Neural crest cell (in vitro differentiated cells): ENCODE results near the gene CFAP20DC. TPM values are rescaled to one million over a fixed set of nuclear protein-coding genes. Genes with fewer than 3 reads are reported as not detected.

ENCODE experiments used
- DNase-seq: peaks from one replicate; pipeline ENCODE4 v3.0.0; 2021; ENCODE audit warnings: low read depth, mixed read lengths, low spot score
- H3K27ac Mint-ChIP-seq: one replicate; pipeline ENCODE4 v1.8.0; 2021; ENCODE audit warnings: mild to moderate bottlenecking, mixed read lengths; ENCODE audit not compliant: unreplicated experiment
- H3K27me3 Mint-ChIP-seq: 2 replicates; pipeline ENCODE4 v1.8.0; 2021; ENCODE audit warnings: low read depth, mild to moderate bottlenecking, mixed read lengths
- H3K36me3 Mint-ChIP-seq: 2 replicates; pipeline ENCODE4 v1.8.0; 2021; ENCODE audit warnings: low read depth, mild to moderate bottlenecking, mixed read lengths
- H3K4me1 Mint-ChIP-seq: 2 replicates; pipeline ENCODE4 v1.8.0; 2021; ENCODE audit warnings: mixed read lengths
- H3K4me3 Mint-ChIP-seq: one replicate; pipeline ENCODE4 v1.8.0; 2021; ENCODE audit warnings: mild to moderate bottlenecking, mixed read lengths
- H3K9me3 Mint-ChIP-seq: 2 replicates; pipeline ENCODE4 v1.8.0; 2021; ENCODE audit warnings: mixed read lengths
- CTCF ChIP-seq: fragments of 200-600 bp; sonication (generic); conservative IDR thresholded peaks from 2 replicates; pipeline ENCODE4 v1.5.0; 2021; ENCODE audit warnings: antibody characterized with exemption, mild to moderate bottlenecking
- total RNA-seq: library from RNA; stranded (reverse); gene quantifications from 2 replicates; pipeline ENCODE4 v1.2.1, GENCODE V29; 2021

CFAP20DC gene
- total RNA-seq, 1 donor from 2014 or later, result 10.4 TPM

- TF ChIP-seq CTCF, result no peak
- Mint-ChIP-seq H3K9me3 (peaks cover 6% of the 10 kb centered on the region), H3K4me3 (no peak overlapping the region), H3K27me3 (no peaks in the 10 kb centered on the region), H3K27ac (no peak overlapping the region), H3K36me3 (peaks cover 15% of the 10 kb centered on the region), H3K4me1 (no peaks in the 10 kb centered on the region)
- no peak for DNase-seq
These were observed 318.2 kb downstream of the CFAP20DC start for GRCh38 chr3:58731673-58732072.

- Mint-ChIP-seq H3K9me3 (peaks cover 3% of the 10 kb centered on the region), H3K4me3 (no peak overlapping the region), H3K27me3 (no peaks in the 10 kb centered on the region), H3K4me1 (no peaks in the 10 kb centered on the region), H3K36me3 (peaks cover 17% of the 10 kb centered on the region), H3K27ac (no peak overlapping the region)
- no peak for DNase-seq
- TF ChIP-seq CTCF, result no peak
These were observed 321.1 kb downstream of the CFAP20DC start for GRCh38 chr3:58728723-58729122.

GRCh38 chr3:58725326-58725853, 324.4 kb downstream of the CFAP20DC start:
- peaks cover 3% of the 10 kb centered on the region for H3K9me3 Mint-ChIP-seq
- peaks cover 20% of the 10 kb centered on the region for H3K36me3 Mint-ChIP-seq
- no peak for TF ChIP-seq CTCF
- no peak overlapping the region for H3K4me3 Mint-ChIP-seq
- no peaks in the 10 kb centered on the region for H3K27me3 Mint-ChIP-seq
- H3K4me1 Mint-ChIP-seq, result no peaks in the 10 kb centered on the region
- H3K27ac Mint-ChIP-seq, result no peak overlapping the region
- no peak for DNase-seq

- Mint-ChIP-seq H3K36me3 (peaks cover 25% of the 10 kb centered on the region), H3K9me3 (peaks cover 5% of the 10 kb centered on the region), H3K27me3 (no peaks in the 10 kb centered on the region), H3K27ac (no peak overlapping the region), H3K4me3 (no peak overlapping the region), H3K4me1 (no peaks in the 10 kb centered on the region)
- no peak for TF ChIP-seq CTCF
- no peak for DNase-seq
These were observed 325.5 kb downstream of the CFAP20DC start for GRCh38 chr3:58724336-58724735.

GRCh38 chr3:58723173-58723572, 326.7 kb downstream of the CFAP20DC start:
- H3K27ac Mint-ChIP-seq, result no peak overlapping the region
- no peak for TF ChIP-seq CTCF
- no peak for DNase-seq
- H3K4me1 Mint-ChIP-seq, result no peaks in the 10 kb centered on the region
- peaks cover 22% of the 10 kb centered on the region for H3K36me3 Mint-ChIP-seq
- no peaks in the 10 kb centered on the region for H3K27me3 Mint-ChIP-seq
- no peak overlapping the region for H3K4me3 Mint-ChIP-seq
- peaks cover 5% of the 10 kb centered on the region for H3K9me3 Mint-ChIP-seq
